Mononuclear cell (primary cell): Measurements from ENCODE around the gene MT1G. TPM values are rescaled to one million over a fixed set of nuclear protein-coding genes. Genes with fewer than 3 reads are reported as not detected.
A peak's percentile ranks its signal among the peaks of the same experiment; 100 is the strongest.
"Not testable (repeated sequence)": the region's sequence is repeated elsewhere in the genome, so short reads cannot be mapped to it uniquely, and the experiment has no call there.

ENCODE experiments used
- H3K27me3 ChIP-seq: 2 replicates; pipeline ENCODE4 v1.6.0; 2011; ENCODE audit warnings: low read length, control low read depth; ENCODE audit not compliant: insufficient read depth
- H3K4me1 ChIP-seq: 2 replicates; pipeline ENCODE4 v1.5.1; 2011; ENCODE audit warnings: mild to moderate bottlenecking, low read length, control low read depth; ENCODE audit not compliant: insufficient read depth
- H3K4me3 ChIP-seq: 2 replicates; pipeline ENCODE4 v1.5.1; 2011; ENCODE audit warnings: mild to moderate bottlenecking, low read length, moderate library complexity
- H3K9me3 ChIP-seq: 2 replicates; pipeline ENCODE4 v1.5.1; 2011; ENCODE audit warnings: low read depth, mild to moderate bottlenecking, control low read depth, low read length
- total RNA-seq: library from RNA; depleted of rRNA; stranded (reverse); fragments of >200 nt; gene quantifications from one replicate; pipeline ENCODE4 v1.2.3, GENCODE V29; 2012

The MT1G gene
- total RNA-seq, result not detected

GRCh38 chr16:56667581-56668571 lies at the start of gene MT1G:
Gene MT1G (minus strand): TSS chr16:56668065. CDS start chr16:56667993, 72 bp downstream.
- Histone ChIP-seq H3K4me1 (no peaks in the 10 kb centered on the region), H3K4me3 (no peak within 1 kb of the TSS), H3K9me3 (no peaks in the 10 kb centered on the region), H3K27me3 (peaks cover 93% of the 10 kb centered on the region)

- H3K9me3 ChIP-seq, H3K4me1 ChIP-seq, H3K27me3 ChIP-seq, H3K4me3 ChIP-seq: not testable (repeated sequence)
Measured at GRCh38 chr16:56717532-56717931, 49.7 kb upstream of the MT1G start.

GRCh38 chr16:56716761-56717160 lies 48.9 kb upstream of the MT1G start:
- Histone ChIP-seq H3K27me3 (no peaks in the 10 kb centered on the region), H3K9me3 (no peaks in the 10 kb centered on the region), H3K4me3 (no peak overlapping the region), H3K4me1 (no peaks in the 10 kb centered on the region)

- H3K4me3 ChIP-seq, result no peak overlapping the region
- no peaks in the 10 kb centered on the region for H3K9me3 ChIP-seq
- H3K27me3 ChIP-seq, result no peaks in the 10 kb centered on the region
- no peaks in the 10 kb centered on the region for H3K4me1 ChIP-seq
Measured at GRCh38 chr16:56715126-56715525, 47.3 kb upstream of the MT1G start.

- no peaks in the 10 kb centered on the region for H3K9me3 ChIP-seq
- H3K4me3 ChIP-seq, result no peak overlapping the region
- no peaks in the 10 kb centered on the region for H3K4me1 ChIP-seq
- no peaks in the 10 kb centered on the region for H3K27me3 ChIP-seq
Measured at GRCh38 chr16:56713794-56714193, 45.9 kb upstream of the MT1G start.

GRCh38 chr16:56711862-56712261 lies 44.0 kb upstream of the MT1G start:
- Histone ChIP-seq H3K4me3 (no peak overlapping the region), H3K9me3 (no peaks in the 10 kb centered on the region), H3K27me3 (no peaks in the 10 kb centered on the region), H3K4me1 (no peaks in the 10 kb centered on the region)

GRCh38 chr16:56710181-56710737 lies 42.4 kb upstream of the MT1G start:
- no peaks in the 10 kb centered on the region for H3K27me3 ChIP-seq
- no peak overlapping the region for H3K4me3 ChIP-seq
- no peaks in the 10 kb centered on the region for H3K4me1 ChIP-seq
- H3K9me3 ChIP-seq, result no peaks in the 10 kb centered on the region

- Histone ChIP-seq H3K4me3 (no peak overlapping the region), H3K27me3 (no peaks in the 10 kb centered on the region), H3K4me1 (no peaks in the 10 kb centered on the region), H3K9me3 (no peaks in the 10 kb centered on the region)
Measured at GRCh38 chr16:56709443-56710040, 41.7 kb upstream of the MT1G start.

GRCh38 chr16:56708525-56709442 lies 40.9 kb upstream of the MT1G start:
- peak overlapping the region; percentile 15 for H3K4me3 ChIP-seq
- H3K4me1 ChIP-seq, result no peaks in the 10 kb centered on the region
- H3K9me3 ChIP-seq, result no peaks in the 10 kb centered on the region
- H3K27me3 ChIP-seq, result no peaks in the 10 kb centered on the region

GRCh38 chr16:56702836-56703235 lies 35.0 kb upstream of the MT1G start:
- no peaks in the 10 kb centered on the region for H3K27me3 ChIP-seq
- H3K4me3 ChIP-seq, result no peak overlapping the region
- H3K9me3 ChIP-seq, result no peaks in the 10 kb centered on the region
- H3K4me1 ChIP-seq, result no peaks in the 10 kb centered on the region

GRCh38 chr16:56701534-56701933 lies 33.7 kb upstream of the MT1G start:
- H3K27me3 ChIP-seq, result no peaks in the 10 kb centered on the region
- H3K4me1 ChIP-seq, result no peaks in the 10 kb centered on the region
- no peaks in the 10 kb centered on the region for H3K9me3 ChIP-seq
- H3K4me3 ChIP-seq, result no peak overlapping the region

- H3K9me3 ChIP-seq, result no peaks in the 10 kb centered on the region
- no peaks in the 10 kb centered on the region for H3K4me1 ChIP-seq
- no peak overlapping the region for H3K4me3 ChIP-seq
- no peaks in the 10 kb centered on the region for H3K27me3 ChIP-seq
Measured at GRCh38 chr16:56700631-56701030, 32.8 kb upstream of the MT1G start.

- Histone ChIP-seq H3K27me3 (no peaks in the 10 kb centered on the region), H3K4me3 (no peak overlapping the region)
Measured at GRCh38 chr16:56700195-56700594, 32.3 kb upstream of the MT1G start.

GRCh38 chr16:56697456-56698155 lies 29.7 kb upstream of the MT1G start:
- H3K4me1 ChIP-seq, result no peaks in the 10 kb centered on the region
- H3K27me3 ChIP-seq, result no peaks in the 10 kb centered on the region
- H3K4me3 ChIP-seq, result no peak overlapping the region
- H3K9me3 ChIP-seq, result no peaks in the 10 kb centered on the region

More at GRCh38 chr16:56700195-56700594, 32.3 kb upstream of the MT1G start:
- no peaks in the 10 kb centered on the region for H3K4me1 ChIP-seq
- no peaks in the 10 kb centered on the region for H3K9me3 ChIP-seq
